ENCODE measurements around the gene FKBP1A.

DNA sequence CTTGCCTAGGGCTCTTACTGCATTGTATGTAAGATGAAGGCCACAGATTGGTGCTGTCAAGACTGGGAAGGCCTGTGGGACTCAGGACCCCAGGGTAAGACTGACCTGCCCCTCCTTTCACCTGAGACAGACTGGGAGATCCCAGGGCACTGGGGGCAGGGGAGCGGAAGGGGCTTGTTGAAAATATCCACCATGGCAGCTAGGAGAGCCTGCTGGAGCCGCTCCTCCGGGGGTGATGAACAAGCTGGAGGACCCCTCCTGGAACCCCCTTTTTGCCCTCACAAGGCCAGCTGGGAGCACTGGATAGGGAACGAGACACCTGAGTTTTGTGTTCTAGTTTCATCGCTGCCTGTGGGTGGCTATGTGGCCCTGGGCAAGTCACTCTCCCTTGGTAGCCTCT is 54.8 kb downstream of the FKBP1A start:
- TF ChIP-seq CTCF (IDR thresholded peaks at IDR 0.05 in 8 of 11, conservative IDR thresholded peaks at IDR 0.05 in 3 of 11), result no peak
- TF ChIP-seq POLR2A (IDR thresholded peaks at IDR 0.05), result no peak
- no peak for TF ChIP-seq POLR2AphosphoS5 (IDR thresholded peaks at IDR 0.05)

All from spleen (tissue), 7 donors.